K562 (cell line): ENCODE measurements around the gene NT5C1A. TPM values are rescaled to one million over a fixed set of nuclear protein-coding genes. Genes with fewer than 3 reads are reported as not detected.

Experiments
- ELF1 ChIP-seq: fragments of 200-800 bp; sonication (Bioruptor generic); IDR thresholded peaks from 2 replicates; pipeline ENCODE4 v1.6.1; 2016; ENCODE audit warnings: missing genetic modification characterization, missing compliant biosample characterization
- FOXA3 ChIP-seq, 2 experiments: fragments of 450-650 bp in 1 of 2; sonication (generic) in 1 of 2; formaldehyde crosslinking; IDR thresholded peaks in 1 of 2; conservative IDR thresholded peaks in 1 of 2; 2 replicates each; pipeline versions ENCODE4 v1.4.0 to v1.8.0; 2020 to 2022; ENCODE audit warnings: mild to moderate bottlenecking in 2 of 2, missing genetic modification reagents in 1 of 2
- KAT7 ChIP-seq: sonication (generic); formaldehyde crosslinking; IDR thresholded peaks from 2 replicates; pipeline ENCODE4 v1.8.0; 2022; ENCODE audit warnings: missing genetic modification reagents, mild to moderate bottlenecking, borderline replicate concordance
- MGA ChIP-seq: fragments of 450-650 bp; IDR thresholded peaks from 2 replicates; pipeline ENCODE4 v1.6.1; 2016; ENCODE audit warnings: mild to moderate bottlenecking, moderate library complexity
- PCBP1 ChIP-seq: fragments of 200-400 bp; formaldehyde crosslinking; IDR thresholded peaks from 2 replicates; pipeline ENCODE4 v1.6.1; 2018; ENCODE audit warnings: mild to moderate bottlenecking, low read depth, low read length; ENCODE audit not compliant: poor library complexity, severe bottlenecking
- RAD21 ChIP-seq, 2 experiments: fragments of 250-450 bp in 1 of 2; fragments of 450-650 bp in 1 of 2; sonication (Bioruptor Pico) in 1 of 2; formaldehyde crosslinking in 1 of 2; IDR thresholded peaks in 1 of 2; conservative IDR thresholded peaks in 1 of 2; 2 replicates each; pipeline versions ENCODE4 v1.4.0 to v1.8.0; 2020 to 2022; ENCODE audit warnings: mild to moderate bottlenecking in 2 of 2, moderate library complexity in 1 of 2
- ZKSCAN3 ChIP-seq: fragments of 250-450 bp; sonication (Bioruptor Pico); IDR thresholded peaks from 2 replicates; pipeline ENCODE4 v1.4.0; 2020
- ZNF143 ChIP-seq: sonication (generic); formaldehyde crosslinking; IDR thresholded peaks from 2 replicates; pipeline ENCODE4 v1.9.0; 2022; ENCODE audit warnings: mild to moderate bottlenecking, missing genetic modification reagents
- ZNF280A ChIP-seq: fragments of 450-650 bp; IDR thresholded peaks from 2 replicates; pipeline ENCODE4 v1.6.1; 2018; ENCODE audit warnings: mild to moderate bottlenecking, low read depth; ENCODE audit not compliant: partially characterized antibody
- polyA plus RNA-seq, 8 experiments: library from polyadenylated mRNA; depleted of rRNA in 4 of 8; stranded (reverse) in 5 of 8; unstranded in 3 of 8; fragments of >200 nt; fragmentation: Nextera tagmentation in 2 of 8; fragmentation: Illumina TruSeq in 1 of 8; extraction: Ambion mirVana in 2 of 8; extraction: Trizol in 1 of 8; gene quantifications; 2 replicates each; pipeline versions ENCODE4 v1.2.1 to v1.2.3, GENCODE V29; 2011 to 2014; ENCODE audit warnings: inconsistent platforms in 1 of 8, missing spikeins in 1 of 8
- total RNA-seq, 7 experiments: library from RNA; depleted of rRNA in 6 of 7; stranded (reverse); fragments of >200 nt in 6 of 7; fragmentation: Illumina TruSeq in 2 of 7; extraction: Trizol in 2 of 7; gene quantifications; 2 replicates each; pipeline versions ENCODE4 v1.2.1 to v1.2.3, GENCODE V29; 2011 to 2021; ENCODE audit warnings: low replicate concordance in 1 of 7
- TF ChIP-seq, protein P1 (sequence below): fragments of 250-450 bp; sonication (Bioruptor Pico); IDR thresholded peaks from 2 replicates; pipeline ENCODE4 v1.9.0; 2021; ENCODE audit warnings: mild to moderate bottlenecking, inconsistent platforms

NT5C1A gene
- total and polyA plus RNA-seq, 9 of the 15 experiments (the other 6 are each of a cell fraction or from before 2014, with no cell fraction given): not detected

- TF ChIP-seq MGA (0 out of 2 replicates have a peak, but pooled peaks have one; percentile 16), FOXA3 (CRISPR knock-in tag; conservative IDR thresholded peaks at IDR 0.05 in 1 of 2, IDR thresholded peaks at IDR 0.05 in 1 of 2) (peak in 1 of 2 experiments; percentile 52; a peak in 1 of 4 replicates), KAT7 (no peak), ZNF280A (no peak), ZKSCAN3 (CRISPR knock-in tag) (no peak), PCBP1 (peak; percentile 83), ZNF143 (peak; percentile 27; the same call in 1 of the 2 replicates), ELF1 (tag) (no peak), RAD21 (CRISPR knock-in tag; conservative IDR thresholded peaks at IDR 0.05 in 1 of 2, IDR thresholded peaks at IDR 0.05 in 1 of 2) (no peak)
- TF ChIP-seq, protein P1, sequence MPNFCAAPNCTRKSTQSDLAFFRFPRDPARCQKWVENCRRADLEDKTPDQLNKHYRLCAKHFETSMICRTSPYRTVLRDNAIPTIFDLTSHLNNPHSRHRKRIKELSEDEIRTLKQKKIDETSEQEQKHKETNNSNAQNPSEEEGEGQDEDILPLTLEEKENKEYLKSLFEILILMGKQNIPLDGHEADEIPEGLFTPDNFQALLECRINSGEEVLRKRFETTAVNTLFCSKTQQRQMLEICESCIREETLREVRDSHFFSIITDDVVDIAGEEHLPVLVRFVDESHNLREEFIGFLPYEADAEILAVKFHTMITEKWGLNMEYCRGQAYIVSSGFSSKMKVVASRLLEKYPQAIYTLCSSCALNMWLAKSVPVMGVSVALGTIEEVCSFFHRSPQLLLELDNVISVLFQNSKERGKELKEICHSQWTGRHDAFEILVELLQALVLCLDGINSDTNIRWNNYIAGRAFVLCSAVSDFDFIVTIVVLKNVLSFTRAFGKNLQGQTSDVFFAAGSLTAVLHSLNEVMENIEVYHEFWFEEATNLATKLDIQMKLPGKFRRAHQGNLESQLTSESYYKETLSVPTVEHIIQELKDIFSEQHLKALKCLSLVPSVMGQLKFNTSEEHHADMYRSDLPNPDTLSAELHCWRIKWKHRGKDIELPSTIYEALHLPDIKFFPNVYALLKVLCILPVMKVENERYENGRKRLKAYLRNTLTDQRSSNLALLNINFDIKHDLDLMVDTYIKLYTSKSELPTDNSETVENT (CRISPR knock-in tag): no peak
These were observed 19.0 kb upstream of the NT5C1A start (continued) for GRCh38 chr1:39690794-39691382.
